H9 (cell line): ENCODE data around the gene GALNT9. TPM values are rescaled to one million over a fixed set of nuclear protein-coding genes. Genes with fewer than 3 reads are reported as not detected.

ENCODE experiments used
- DNase-seq: peaks from one replicate; pipeline ENCODE4 v3.0.0-alpha.2; 2017
- H2AFZ ChIP-seq: one replicate; pipeline ENCODE4 v1.6.1; 2013; ENCODE audit warnings: mild to moderate bottlenecking, low read length, control low read depth, moderate library complexity
- H2AK5ac ChIP-seq: 2 replicates; pipeline ENCODE4 v1.6.1; 2013; ENCODE audit warnings: low read length, control low read depth, mixed read lengths; ENCODE audit not compliant: insufficient read length
- H2BK120ac ChIP-seq: one replicate; pipeline ENCODE4 v1.6.1; 2013; ENCODE audit warnings: low read depth, mild to moderate bottlenecking, low read length, control low read depth, inconsistent platforms; ENCODE audit not compliant: poor library complexity, severe bottlenecking
- H2BK12ac ChIP-seq: 2 replicates; pipeline ENCODE4 v1.6.1; 2013; ENCODE audit warnings: low read length, control low read depth, mixed read lengths, low read depth; ENCODE audit not compliant: insufficient read length
- H2BK15ac ChIP-seq: 2 replicates; pipeline ENCODE4 v1.6.1; 2013; ENCODE audit warnings: low read depth, low read length, control low read depth
- H2BK20ac ChIP-seq: one replicate; pipeline ENCODE4 v1.6.1; 2013; ENCODE audit warnings: low read depth, mild to moderate bottlenecking, low read length, control low read depth, inconsistent platforms; ENCODE audit not compliant: poor library complexity, severe bottlenecking
- H2BK5ac ChIP-seq: 2 replicates; pipeline ENCODE4 v1.6.1; 2013; ENCODE audit warnings: low read length, control low read depth, mixed read lengths; ENCODE audit not compliant: insufficient read length
- H3K14ac ChIP-seq: 2 replicates; pipeline ENCODE4 v1.6.1; 2013; ENCODE audit warnings: low read length, control low read depth; ENCODE audit not compliant: insufficient read depth
- H3K18ac ChIP-seq: 2 replicates; pipeline ENCODE4 v1.6.1; 2013; ENCODE audit warnings: low read depth, mild to moderate bottlenecking, mixed read lengths, low read length, control low read depth; ENCODE audit not compliant: insufficient read length
- H3K23ac ChIP-seq: 2 replicates; pipeline ENCODE4 v1.6.1; 2013; ENCODE audit warnings: low read length, control low read depth, mixed read lengths, low read depth; ENCODE audit not compliant: insufficient read length
- H3K23me2 ChIP-seq: 2 replicates; pipeline ENCODE4 v1.6.1; 2013; ENCODE audit warnings: low read depth, mild to moderate bottlenecking, mixed read lengths, low read length, control low read depth; ENCODE audit not compliant: insufficient read length, poor library complexity, severe bottlenecking
- H3K27ac ChIP-seq: 2 replicates; pipeline ENCODE4 v1.5.1; 2013; ENCODE audit warnings: low read length, control low read depth, mixed read lengths, low read depth; ENCODE audit not compliant: insufficient read length
- H3K27me3 ChIP-seq: 2 replicates; pipeline ENCODE4 v1.6.1; 2013; ENCODE audit warnings: low read length, control low read depth, inconsistent platforms; ENCODE audit not compliant: insufficient read depth
- H3K4ac ChIP-seq: 2 replicates; pipeline ENCODE4 v1.6.1; 2013; ENCODE audit warnings: low read depth, mild to moderate bottlenecking, control low read depth, inconsistent platforms, low read length, moderate library complexity
- H3K4me1 ChIP-seq: 2 replicates; pipeline ENCODE4 v1.6.1; 2013; ENCODE audit warnings: low read length, control low read depth, inconsistent platforms; ENCODE audit not compliant: insufficient read depth
- H3K4me2 ChIP-seq: 2 replicates; pipeline ENCODE4 v1.6.1; 2013; ENCODE audit warnings: low read length, control low read depth, mixed read lengths; ENCODE audit not compliant: insufficient read length, insufficient read depth
- H3K56ac ChIP-seq: 2 replicates; pipeline ENCODE4 v1.6.1; 2013; ENCODE audit warnings: low read depth, mild to moderate bottlenecking, mixed read lengths, low read length, control low read depth; ENCODE audit not compliant: insufficient read length
- H3K79me1 ChIP-seq: 2 replicates; pipeline ENCODE4 v1.6.1; 2013; ENCODE audit warnings: low read depth, mild to moderate bottlenecking, moderate library complexity, low read length, control low read depth, inconsistent platforms; ENCODE audit not compliant: insufficient read depth, poor library complexity, severe bottlenecking
- H3K79me2 ChIP-seq: 2 replicates; pipeline ENCODE4 v1.6.1; 2013; ENCODE audit warnings: low read length, control low read depth, inconsistent platforms; ENCODE audit not compliant: insufficient read depth
- H3K9ac ChIP-seq: 2 replicates; pipeline ENCODE4 v1.6.1; 2013; ENCODE audit warnings: low read length, control low read depth, mixed read lengths; ENCODE audit not compliant: insufficient read length; ENCODE audit errors: extremely low read depth
- H3K9me3 ChIP-seq: one replicate; pipeline ENCODE4 v1.6.1; 2013; ENCODE audit warnings: low read depth, low read length, inconsistent platforms; ENCODE audit not compliant: control insufficient read depth
- H3T11ph ChIP-seq: one replicate; pipeline ENCODE4 v1.6.1; 2013; ENCODE audit warnings: mild to moderate bottlenecking, low read length, control low read depth, inconsistent platforms
- H4K20me1 ChIP-seq: one replicate; pipeline ENCODE4 v1.6.1; 2013; ENCODE audit not compliant: control insufficient read depth, insufficient read length, insufficient read depth
- H4K5ac ChIP-seq: 2 replicates; pipeline ENCODE4 v1.6.1; 2013; ENCODE audit warnings: low read depth, mild to moderate bottlenecking, mixed read lengths, low read length, control low read depth; ENCODE audit not compliant: insufficient read length
- H4K8ac ChIP-seq: replicated peaks from 2 replicates; pipeline ENCODE4 v1.6.1; 2013; ENCODE audit warnings: low read length, control low read depth, mixed read lengths, low read depth; ENCODE audit not compliant: insufficient read length
- H4K91ac ChIP-seq: 2 replicates; pipeline ENCODE4 v1.6.1; 2013; ENCODE audit warnings: low read depth, mild to moderate bottlenecking, moderate library complexity, mixed read lengths, low read length, control low read depth; ENCODE audit not compliant: insufficient read length
- H3K27ac Mint-ChIP-seq, 3 experiments: 2 replicates in 2 of 3; 3 replicates in 1 of 3; pipeline ENCODE4 v1.8.0; 2020 to 2021; ENCODE audit warnings: mixed read lengths in 3 of 3, mild to moderate bottlenecking in 1 of 3, moderate library complexity in 1 of 3
- H3K27me3 Mint-ChIP-seq: 2 replicates; pipeline ENCODE4 v1.8.0; 2021; ENCODE audit warnings: low read depth, mild to moderate bottlenecking, moderate library complexity, mixed read lengths
- H3K36me3 Mint-ChIP-seq, 3 experiments: 2 replicates in 2 of 3; 3 replicates in 1 of 3; pipeline ENCODE4 v1.8.0; 2020 to 2021; ENCODE audit warnings: low read depth in 3 of 3, mixed read lengths in 3 of 3; ENCODE audit not compliant: insufficient read depth in 1 of 3
- H3K4me1 Mint-ChIP-seq, 2 experiments: 2 replicates each; pipeline ENCODE4 v1.8.0; 2020; ENCODE audit warnings: mixed read lengths in 2 of 2
- H3K4me3 Mint-ChIP-seq, 2 experiments: 2 replicates in 1 of 2; 3 replicates in 1 of 2; pipeline ENCODE4 v1.8.0; 2020 to 2021; ENCODE audit warnings: mild to moderate bottlenecking in 2 of 2, mixed read lengths in 2 of 2, moderate library complexity in 1 of 2
- H3K9me3 Mint-ChIP-seq, 2 experiments: 2 replicates in 1 of 2; 3 replicates in 1 of 2; pipeline ENCODE4 v1.8.0; 2020; ENCODE audit warnings: mild to moderate bottlenecking in 2 of 2, mixed read lengths in 2 of 2, moderate library complexity in 1 of 2
- WGBS: extraction: QIAGEN DNeasy Blood & Tissue Kit; methylation state at CpG from one replicate; pipeline ENCODE4 v1.1.7; 2013; ENCODE audit warnings: missing lambda C conversion rate, low lambda C conversion rate, mixed read lengths; ENCODE audit not compliant: insufficient read length; ENCODE audit errors: extremely low coverage; 5-methylcytosine and 5-hydroxymethylcytosine counted together
- total RNA-seq: library from RNA; stranded (reverse); gene quantifications from 2 replicates; pipeline ENCODE4 v1.2.1, GENCODE V29; 2021
- TF ChIP-seq, protein P1 (sequence below): fragments of 200-600 bp; sonication (generic); conservative IDR thresholded peaks from 3 replicates; pipeline ENCODE4 v1.8.0; 2021; ENCODE audit warnings: antibody characterized with exemption, mild to moderate bottlenecking

Gene GALNT9
- total RNA-seq, 1 experiment from 2014 or later, result 0.35 TPM

DNA sequence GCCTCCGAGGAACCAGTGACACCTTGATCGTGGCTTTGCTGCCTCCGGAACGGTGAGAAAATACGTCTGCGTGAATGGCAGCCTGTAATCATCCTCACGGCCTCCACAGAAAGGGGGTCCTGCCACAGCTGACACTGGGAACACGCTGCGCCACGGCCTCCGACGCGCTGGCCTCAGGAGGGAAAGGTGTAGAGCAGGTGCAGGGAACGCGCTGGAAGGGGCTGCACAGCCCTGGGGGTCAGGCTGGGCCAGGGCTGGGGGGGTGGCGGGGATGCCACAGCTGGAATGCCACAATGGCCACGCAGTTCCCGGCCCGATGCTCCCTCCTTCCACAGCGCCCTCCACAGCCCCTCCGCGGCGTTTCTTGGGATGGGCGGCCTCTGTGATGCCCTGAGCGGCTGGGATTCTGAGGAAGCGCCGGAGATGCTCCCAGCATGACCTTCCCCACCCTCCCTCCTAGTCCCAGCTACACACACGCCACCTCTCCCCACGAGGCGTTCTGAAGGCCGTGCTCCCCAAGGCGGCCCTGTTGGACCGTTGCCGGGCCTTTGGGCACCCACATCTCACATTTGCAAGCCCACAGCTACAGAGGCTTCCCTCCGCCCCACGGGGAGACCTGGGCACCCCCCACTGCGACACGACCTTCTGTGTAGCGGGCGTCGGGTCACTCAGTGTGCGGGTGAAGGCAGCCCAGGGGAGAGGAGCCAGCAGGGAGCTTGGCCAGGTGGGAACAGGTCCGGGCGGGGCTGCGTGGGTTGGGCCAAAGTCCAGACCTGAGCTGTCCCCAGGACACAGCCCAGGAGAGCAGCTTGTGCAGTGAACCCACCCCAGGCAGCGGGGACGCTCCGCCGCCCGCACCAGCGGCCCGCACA, 31.8 kb upstream of the GALNT9 start:
- WGBS, result no CpG with 5 or more reads among the region's 52 CpGs
- Histone ChIP-seq H3K4me1 (no peaks in the 10 kb centered on the region; the same call in 1 of the 2 replicates), H3K4me2 (no peak overlapping the region), H3K56ac (no peak overlapping the region), H3K79me1 (no peaks in the 10 kb centered on the region), H3K27me3 (no peaks in the 10 kb centered on the region), H3K27ac (no peak overlapping the region), H3K23ac (no peak overlapping the region), H3K18ac (no peak overlapping the region), H3T11ph (no peak overlapping the region), H3K14ac (no peak overlapping the region), H2BK120ac (no peak overlapping the region), H2BK12ac (no peak overlapping the region), H3K9me3 (no peaks in the 10 kb centered on the region), H2AFZ (no peak overlapping the region), H4K20me1 (no peaks in the 10 kb centered on the region), H2BK20ac (no peak overlapping the region), H3K79me2 (no peaks in the 10 kb centered on the region), H2BK5ac (no peak overlapping the region), H3K4ac (no peak overlapping the region), H3K23me2 (no peaks in the 10 kb centered on the region), H2AK5ac (no peak overlapping the region), H4K91ac (no peak overlapping the region), H2BK15ac (no peak overlapping the region), H4K5ac (no peak overlapping the region), H4K8ac (no peak overlapping the region), H3K9ac (no peak overlapping the region)
- DNase-seq, result no peak
- Mint-ChIP-seq H3K9me3 (peaks cover 6 to 12% of the 10 kb centered on the region in 2 experiments), H3K36me3 (peaks cover 3 to 5% (median 4%) of the 10 kb centered on the region in 3 experiments; a peak in 6 of 7 replicates), H3K4me3 (no peak overlapping the region), H3K4me1 (peaks cover 8 to 13% of the 10 kb centered on the region in 2 experiments), H3K27ac (no peak overlapping the region), H3K27me3 (peaks cover 69% of the 10 kb centered on the region)
- TF ChIP-seq, protein P1, sequence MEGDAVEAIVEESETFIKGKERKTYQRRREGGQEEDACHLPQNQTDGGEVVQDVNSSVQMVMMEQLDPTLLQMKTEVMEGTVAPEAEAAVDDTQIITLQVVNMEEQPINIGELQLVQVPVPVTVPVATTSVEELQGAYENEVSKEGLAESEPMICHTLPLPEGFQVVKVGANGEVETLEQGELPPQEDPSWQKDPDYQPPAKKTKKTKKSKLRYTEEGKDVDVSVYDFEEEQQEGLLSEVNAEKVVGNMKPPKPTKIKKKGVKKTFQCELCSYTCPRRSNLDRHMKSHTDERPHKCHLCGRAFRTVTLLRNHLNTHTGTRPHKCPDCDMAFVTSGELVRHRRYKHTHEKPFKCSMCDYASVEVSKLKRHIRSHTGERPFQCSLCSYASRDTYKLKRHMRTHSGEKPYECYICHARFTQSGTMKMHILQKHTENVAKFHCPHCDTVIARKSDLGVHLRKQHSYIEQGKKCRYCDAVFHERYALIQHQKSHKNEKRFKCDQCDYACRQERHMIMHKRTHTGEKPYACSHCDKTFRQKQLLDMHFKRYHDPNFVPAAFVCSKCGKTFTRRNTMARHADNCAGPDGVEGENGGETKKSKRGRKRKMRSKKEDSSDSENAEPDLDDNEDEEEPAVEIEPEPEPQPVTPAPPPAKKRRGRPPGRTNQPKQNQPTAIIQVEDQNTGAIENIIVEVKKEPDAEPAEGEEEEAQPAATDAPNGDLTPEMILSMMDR, result no peak
